ENCODE data around the gene ZNF891.

The ZNF891 gene

GRCh38 chr12:133130038-133130807 is at the start of gene ZNF891, which contains the start of gene ZNF10:
Gene ZNF891, minus strand, starts transcription at chr12:133130274. Its CDS starts 8,356 bp downstream, at chr12:133121918.
Gene ZNF10, plus strand, starts transcription at chr12:133130627. Its CDS starts 13,866 bp downstream, at chr12:133144493.
- Mint-ChIP-seq H3K27me3 (no peaks in the 10 kb centered on the region), H3K36me3 (peaks cover 65% of the 10 kb centered on the region), H3K4me3 (peak within 1 kb of the TSS; percentile 98), H3K27ac (peak within 1 kb of the TSS; percentile 99), H3K9me3 (peaks cover 23% of the 10 kb centered on the region), H3K4me1 (peaks cover 25% of the 10 kb centered on the region)
- ATAC-seq, result peak; percentile 97

DNA sequence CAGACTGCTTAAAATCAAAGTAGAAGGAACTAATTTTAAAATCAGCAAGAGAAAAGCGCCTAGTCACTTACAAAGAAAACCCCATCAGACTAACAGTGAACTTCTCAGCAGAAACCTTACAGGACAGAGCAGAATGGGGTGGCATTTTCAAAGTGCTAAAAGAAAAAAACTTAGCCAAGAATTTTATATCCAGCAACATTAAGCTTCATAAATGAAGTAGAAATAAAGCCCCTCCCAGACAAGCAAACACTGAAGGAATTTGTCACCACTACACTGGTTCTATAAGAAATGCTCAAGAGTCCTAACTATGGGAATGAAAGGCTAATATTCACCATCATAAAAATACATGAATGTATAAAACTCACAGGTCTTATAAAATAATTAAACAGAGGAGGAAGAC is 44.8 kb upstream of the ZNF891 start:
- peaks cover 32% of the 10 kb centered on the region for H3K9me3 Mint-ChIP-seq
- H3K4me1 Mint-ChIP-seq, result no peaks in the 10 kb centered on the region
- no peak for ATAC-seq
- peaks cover 26% of the 10 kb centered on the region for H3K36me3 Mint-ChIP-seq
- H3K27ac Mint-ChIP-seq, result no peak overlapping the region
- H3K4me3 Mint-ChIP-seq, result no peak overlapping the region
- H3K27me3 Mint-ChIP-seq, result no peaks in the 10 kb centered on the region

- Mint-ChIP-seq H3K27me3 (no peaks in the 10 kb centered on the region), H3K4me3 (no peak overlapping the region), H3K9me3 (peaks cover 31% of the 10 kb centered on the region), H3K4me1 (no peaks in the 10 kb centered on the region), H3K36me3 (peaks cover 15% of the 10 kb centered on the region), H3K27ac (no peak overlapping the region)
- ATAC-seq, result no peak
Measured at GRCh38 chr12:133172491-133172890, 42.4 kb upstream of the ZNF891 start.

- H3K9me3 Mint-ChIP-seq, result peaks cover 36% of the 10 kb centered on the region
- no peak overlapping the region for H3K4me3 Mint-ChIP-seq
- no peaks in the 10 kb centered on the region for H3K4me1 Mint-ChIP-seq
- no peak for ATAC-seq
- H3K36me3 Mint-ChIP-seq, result peaks cover 5% of the 10 kb centered on the region
- H3K27ac Mint-ChIP-seq, result no peak overlapping the region
- no peaks in the 10 kb centered on the region for H3K27me3 Mint-ChIP-seq
Measured at GRCh38 chr12:133165776-133166175, 35.7 kb upstream of the ZNF891 start.

DNA sequence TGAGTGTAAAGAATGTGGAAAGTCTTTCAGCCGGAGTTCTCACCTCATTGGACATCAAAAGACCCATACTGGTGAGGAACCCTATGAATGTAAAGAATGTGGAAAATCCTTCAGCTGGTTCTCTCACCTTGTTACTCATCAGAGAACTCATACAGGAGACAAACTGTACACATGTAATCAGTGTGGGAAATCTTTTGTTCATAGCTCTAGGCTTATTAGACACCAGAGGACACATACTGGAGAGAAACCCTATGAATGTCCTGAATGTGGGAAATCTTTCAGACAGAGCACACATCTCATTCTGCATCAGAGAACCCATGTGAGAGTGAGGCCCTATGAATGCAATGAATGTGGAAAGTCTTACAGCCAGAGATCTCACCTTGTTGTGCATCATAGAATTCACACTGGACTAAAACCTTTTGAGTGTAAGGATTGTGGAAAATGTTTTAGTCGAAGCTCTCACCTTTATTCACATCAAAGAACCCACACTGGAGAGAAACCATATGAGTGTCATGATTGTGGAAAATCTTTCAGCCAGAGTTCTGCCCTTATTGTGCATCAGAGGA is 26.1 kb upstream of the ZNF891 start:
- Mint-ChIP-seq H3K27ac (no peak overlapping the region), H3K4me3 (no peak overlapping the region)
- ATAC-seq, result no peak

DNA sequence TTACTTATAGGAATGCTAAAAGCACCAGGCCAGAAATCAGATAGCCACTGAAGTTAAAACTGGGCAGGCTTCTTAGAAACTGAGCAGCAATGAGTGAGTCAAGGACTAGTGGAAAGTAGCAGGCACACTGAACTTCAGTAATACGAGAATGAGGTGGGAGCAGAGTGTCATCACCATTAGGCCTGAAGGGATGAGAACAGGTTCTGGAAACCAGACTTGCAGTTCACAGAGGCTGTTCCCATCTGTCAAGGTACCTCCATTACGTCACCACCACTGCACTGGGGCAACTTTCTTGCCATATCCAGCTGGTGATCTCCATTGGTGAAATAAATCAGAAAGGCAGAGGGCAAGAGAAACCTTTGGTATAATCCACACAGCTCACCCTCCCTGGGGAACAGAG is 15.9 kb upstream of the ZNF891 start:
- H3K36me3 Mint-ChIP-seq, result peaks cover 89% of the 10 kb centered on the region
- H3K4me1 Mint-ChIP-seq, result no peaks in the 10 kb centered on the region
- no peak overlapping the region for H3K27ac Mint-ChIP-seq
- ATAC-seq, result no peak
- H3K4me3 Mint-ChIP-seq, result no peak overlapping the region
- peaks cover 30% of the 10 kb centered on the region for H3K9me3 Mint-ChIP-seq
- H3K27me3 Mint-ChIP-seq, result no peaks in the 10 kb centered on the region

More for the DNA sequence above, 26.1 kb upstream of the ZNF891 start:
- Mint-ChIP-seq H3K9me3 (peaks cover 47% of the 10 kb centered on the region), H3K27me3 (no peaks in the 10 kb centered on the region), H3K4me1 (no peaks in the 10 kb centered on the region), H3K36me3 (peaks cover 78% of the 10 kb centered on the region)

GRCh38 chr12:133135747-133136146 is 5.7 kb upstream of the ZNF891 start:
- H3K4me1 Mint-ChIP-seq, result peaks cover 11% of the 10 kb centered on the region
- H3K36me3 Mint-ChIP-seq, result peaks cover 84% of the 10 kb centered on the region
- no peak overlapping the region for H3K4me3 Mint-ChIP-seq
- H3K9me3 Mint-ChIP-seq, result peaks cover 43% of the 10 kb centered on the region
- H3K27me3 Mint-ChIP-seq, result no peaks in the 10 kb centered on the region
- no peak for ATAC-seq
- no peak overlapping the region for H3K27ac Mint-ChIP-seq

DNA sequence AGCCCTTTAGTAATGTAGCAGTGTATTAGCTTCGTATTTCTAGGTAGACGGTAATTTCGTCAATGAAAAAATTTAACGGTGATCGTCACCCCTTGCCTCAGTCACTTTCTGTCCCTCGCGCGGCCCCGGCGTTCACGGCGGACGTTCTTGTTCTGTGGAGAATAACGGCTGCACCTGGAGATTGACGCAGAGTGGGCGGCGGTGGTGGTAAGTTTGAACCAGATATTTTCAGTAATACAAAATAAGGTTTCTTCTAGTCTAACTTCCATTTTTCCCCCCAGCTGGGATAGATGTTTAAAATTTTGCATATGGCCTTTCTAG is 694 bp upstream of the ZNF891 start:
- ATAC-seq, result peak; percentile 28
- peaks cover 28% of the 10 kb centered on the region for H3K9me3 Mint-ChIP-seq
- peak overlapping the region; percentile 99 for H3K27ac Mint-ChIP-seq
- H3K36me3 Mint-ChIP-seq, result peaks cover 66% of the 10 kb centered on the region
- peak overlapping the region; percentile 98 for H3K4me3 Mint-ChIP-seq
- no peaks in the 10 kb centered on the region for H3K27me3 Mint-ChIP-seq
- peaks cover 25% of the 10 kb centered on the region for H3K4me1 Mint-ChIP-seq

DNA sequence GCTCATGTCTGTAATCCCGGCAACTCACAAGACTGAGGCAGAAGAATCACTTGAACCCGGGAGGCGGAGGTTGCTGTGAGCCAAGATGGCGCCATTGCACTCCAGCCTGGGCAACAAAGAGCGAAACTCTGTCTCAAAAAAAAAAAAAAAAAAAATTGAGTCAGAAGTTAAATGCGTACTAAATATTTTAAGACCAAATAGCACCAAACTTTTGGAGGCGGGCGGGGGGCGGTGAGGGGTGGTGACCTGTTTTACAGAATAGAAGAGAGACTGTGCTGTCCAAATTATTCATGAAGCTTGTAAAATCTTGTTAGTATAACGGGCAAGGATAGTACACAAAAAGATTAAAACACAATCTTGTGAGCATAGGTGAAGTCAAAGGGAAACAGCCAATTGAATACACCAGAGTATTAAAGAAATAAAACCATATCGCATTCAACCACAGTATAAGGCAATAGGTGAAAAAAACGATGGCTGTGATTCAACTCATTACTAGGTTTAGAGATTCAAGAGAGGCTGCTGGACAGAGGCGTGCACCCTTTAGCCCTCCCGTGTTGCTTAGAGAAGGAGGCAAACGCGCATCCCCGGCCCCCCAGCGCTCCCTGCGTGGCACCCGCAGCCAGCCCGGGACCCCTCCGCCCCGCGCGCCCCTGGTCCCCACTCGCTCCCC is 571 bp downstream of the ZNF891 start:
- peaks cover 63% of the 10 kb centered on the region for H3K36me3 Mint-ChIP-seq
- H3K4me1 Mint-ChIP-seq, result peaks cover 25% of the 10 kb centered on the region
- H3K9me3 Mint-ChIP-seq, result peaks cover 22% of the 10 kb centered on the region
- no peaks in the 10 kb centered on the region for H3K27me3 Mint-ChIP-seq
- peak overlapping the region; percentile 98 for H3K4me3 Mint-ChIP-seq
- H3K27ac Mint-ChIP-seq, result peak overlapping the region; percentile 99
- ATAC-seq, result no peak

DNA sequence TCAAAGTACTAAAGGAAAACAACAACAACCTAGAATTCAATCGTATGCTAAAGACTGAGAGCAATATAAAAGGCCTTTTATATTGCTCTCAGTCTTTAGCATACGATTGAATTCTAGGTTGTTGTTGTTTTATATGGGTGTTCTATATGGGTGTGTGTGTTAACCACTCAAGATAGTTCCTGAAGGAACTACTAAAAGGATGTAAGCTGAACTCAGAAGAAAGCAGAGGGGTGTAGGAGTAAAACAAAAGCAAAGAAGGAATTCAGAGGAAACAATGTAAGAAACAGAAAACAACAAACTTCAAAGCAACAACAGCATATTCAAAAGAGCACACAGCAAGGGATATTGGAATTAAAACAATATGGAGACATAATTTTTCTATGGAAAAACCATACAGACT is 5.4 kb downstream of the ZNF891 start:
- H3K27me3 Mint-ChIP-seq, result no peaks in the 10 kb centered on the region
- peaks cover 33% of the 10 kb centered on the region for H3K9me3 Mint-ChIP-seq
- H3K4me1 Mint-ChIP-seq, result peaks cover 8% of the 10 kb centered on the region
- peaks cover 78% of the 10 kb centered on the region for H3K36me3 Mint-ChIP-seq
- no peak for ATAC-seq
- no peak overlapping the region for H3K4me3 Mint-ChIP-seq
- no peak overlapping the region for H3K27ac Mint-ChIP-seq

- H3K9me3 Mint-ChIP-seq, result peaks cover 45% of the 10 kb centered on the region
- H3K4me1 Mint-ChIP-seq, result no peaks in the 10 kb centered on the region
- no peak for ATAC-seq
- H3K36me3 Mint-ChIP-seq, result peaks cover 91% of the 10 kb centered on the region
- H3K27me3 Mint-ChIP-seq, result no peaks in the 10 kb centered on the region
- no peak overlapping the region for H3K27ac Mint-ChIP-seq
- H3K4me3 Mint-ChIP-seq, result no peak overlapping the region
Measured at GRCh38 chr12:133120385-133121191, 9.5 kb downstream of the ZNF891 start.

- Mint-ChIP-seq H3K27ac (no peak overlapping the region), H3K4me1 (no peaks in the 10 kb centered on the region), H3K9me3 (peaks cover 23% of the 10 kb centered on the region), H3K4me3 (no peak overlapping the region), H3K36me3 (peaks cover 84% of the 10 kb centered on the region), H3K27me3 (no peaks in the 10 kb centered on the region)
- ATAC-seq, result no peak
Measured at GRCh38 chr12:133108150-133108549, 21.9 kb downstream of the ZNF891 start.

GRCh38 chr12:133107121-133107520 is 23.0 kb downstream of the ZNF891 start:
- H3K27me3 Mint-ChIP-seq, result no peaks in the 10 kb centered on the region
- H3K36me3 Mint-ChIP-seq, result peaks cover 89% of the 10 kb centered on the region
- no peak overlapping the region for H3K27ac Mint-ChIP-seq
- peaks cover 23% of the 10 kb centered on the region for H3K9me3 Mint-ChIP-seq
- no peak overlapping the region for H3K4me3 Mint-ChIP-seq
- no peak for ATAC-seq
- no peaks in the 10 kb centered on the region for H3K4me1 Mint-ChIP-seq

DNA sequence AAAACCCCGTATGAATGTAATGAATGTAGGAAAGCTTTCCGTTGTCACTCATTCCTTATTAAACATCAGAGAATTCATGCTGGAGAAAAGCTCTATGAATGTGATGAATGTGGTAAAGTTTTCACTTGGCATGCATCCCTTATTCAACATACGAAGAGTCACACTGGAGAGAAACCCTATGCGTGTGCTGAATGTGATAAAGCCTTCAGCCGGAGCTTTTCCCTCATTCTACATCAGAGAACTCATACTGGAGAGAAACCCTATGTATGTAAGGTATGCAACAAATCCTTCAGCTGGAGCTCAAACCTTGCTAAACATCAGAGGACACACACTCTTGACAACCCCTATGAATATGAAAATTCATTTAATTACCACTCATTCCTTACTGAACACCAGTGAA is 23.8 kb downstream of the ZNF891 start:
- Mint-ChIP-seq H3K27ac (no peak overlapping the region), H3K9me3 (peaks cover 24% of the 10 kb centered on the region), H3K36me3 (peaks cover 93% of the 10 kb centered on the region), H3K4me1 (no peaks in the 10 kb centered on the region), H3K27me3 (no peaks in the 10 kb centered on the region), H3K4me3 (no peak overlapping the region)
- ATAC-seq, result no peak

- Mint-ChIP-seq H3K4me3 (no peak overlapping the region), H3K4me1 (no peaks in the 10 kb centered on the region), H3K27ac (no peak overlapping the region), H3K36me3 (peaks cover 95% of the 10 kb centered on the region), H3K9me3 (peaks cover 21% of the 10 kb centered on the region), H3K27me3 (no peaks in the 10 kb centered on the region)
- ATAC-seq, result no peak
Measured at GRCh38 chr12:133105620-133106019, 24.5 kb downstream of the ZNF891 start.

Measured in stimulated activated memory B cell treated with anti-CD40 and anti-IgM and Interleukin-4, amounts not matched to agents 10 μg/mL and 1 μg/mL and 100 μg/mL, for 72 hours (primary cell).